Kidney glomerular epithelial cell (primary cell): ENCODE measurements around the gene KCNA2.
A peak's percentile ranks its signal among the peaks of the same experiment; 100 is the strongest.

Experiments used
- DNase-seq: peaks from one replicate; lab custom pipeline; 2025; lab: John Stamatoyannopoulos, UW

Gene KCNA2

GRCh38 chr1:110628323-110629105, 22.4 kb upstream of the KCNA2 start:
- no peak for DNase-seq

GRCh38 chr1:110627764-110628163, 21.6 kb upstream of the KCNA2 start:
- DNase-seq, result no peak

GRCh38 chr1:110626889-110627288, 20.7 kb upstream of the KCNA2 start:
- no peak for DNase-seq

- DNase-seq, result no peak
Measured at GRCh38 chr1:110620686-110621085, 14.5 kb upstream of the KCNA2 start.

- DNase-seq, result no peak
Measured at GRCh38 chr1:110620250-110620615, 14.1 kb upstream of the KCNA2 start.

- peak; percentile 70 for DNase-seq
Measured at GRCh38 chr1:110619412-110620249, 13.5 kb upstream of the KCNA2 start.

- DNase-seq, result no peak
Measured at GRCh38 chr1:110618668-110619067, 12.5 kb upstream of the KCNA2 start.

GRCh38 chr1:110617589-110617988, 11.4 kb upstream of the KCNA2 start:
- DNase-seq, result no peak

- DNase-seq, result no peak
Measured at GRCh38 chr1:110617116-110617515, 11.0 kb upstream of the KCNA2 start.

- DNase-seq, result no peak
Measured at GRCh38 chr1:110616587-110616986, 10.4 kb upstream of the KCNA2 start.

GRCh38 chr1:110615548-110616130, 9.5 kb upstream of the KCNA2 start:
- DNase-seq, result peak; percentile 49

- no peak for DNase-seq
Measured at GRCh38 chr1:110612060-110612745, 6.0 kb upstream of the KCNA2 start.

- DNase-seq, result no peak
Measured at GRCh38 chr1:110610696-110611286, 4.6 kb upstream of the KCNA2 start.

- no peak for DNase-seq
Measured at GRCh38 chr1:110610084-110610483, 3.9 kb upstream of the KCNA2 start.

GRCh38 chr1:110608247-110608646, 2.1 kb upstream of the KCNA2 start:
- no peak for DNase-seq

- no peak for DNase-seq
Measured at GRCh38 chr1:110607536-110608230, 1.5 kb upstream of the KCNA2 start.

- no peak for DNase-seq
Measured at GRCh38 chr1:110606657-110607535, 738 bp upstream of the KCNA2 start.

- no peak for DNase-seq
Measured at GRCh38 chr1:110605446-110605845, 712 bp downstream of the KCNA2 start.

- DNase-seq, result no peak
Measured at GRCh38 chr1:110604586-110605148, 1.5 kb downstream of the KCNA2 start.

GRCh38 chr1:110603058-110603457, 3.1 kb downstream of the KCNA2 start:
- DNase-seq, result no peak
